Mesendoderm (in vitro differentiated cells): Measurements from ENCODE around the gene ZNF827.

ENCODE experiments used
- DNase-seq: peaks from one replicate; pipeline ENCODE4 v3.0.0; 2013
- H2AK5ac ChIP-seq: 2 replicates; pipeline ENCODE4 v1.6.1; 2013; ENCODE audit warnings: low read length, inconsistent platforms
- H2BK120ac ChIP-seq: 2 replicates; pipeline ENCODE4 v1.6.1; 2013; ENCODE audit warnings: low read depth, mild to moderate bottlenecking, low read length, moderate library complexity, mixed read lengths
- H2BK15ac ChIP-seq: replicated peaks from 2 replicates; pipeline ENCODE4 v1.6.1; 2013; ENCODE audit warnings: low read depth, mild to moderate bottlenecking, moderate library complexity
- H2BK5ac ChIP-seq: 2 replicates; pipeline ENCODE4 v1.6.1; 2013; ENCODE audit warnings: low read length, inconsistent platforms
- H3K18ac ChIP-seq: 2 replicates; pipeline ENCODE4 v1.6.1; 2013; ENCODE audit warnings: mild to moderate bottlenecking, low read length, mixed read lengths
- H3K23ac ChIP-seq: one replicate; pipeline ENCODE4 v1.6.1; 2013; ENCODE audit warnings: low read length
- H3K27ac ChIP-seq: 2 replicates; pipeline ENCODE4 v1.5.1; 2013; ENCODE audit warnings: low read depth, mild to moderate bottlenecking, inconsistent platforms, low read length, moderate library complexity
- H3K27me3 ChIP-seq: 2 replicates; pipeline ENCODE4 v1.6.1; 2013; ENCODE audit warnings: low read length, control low read depth, mild to moderate bottlenecking, inconsistent platforms; ENCODE audit not compliant: insufficient read depth, poor library complexity
- H3K36me3 ChIP-seq: 2 replicates; pipeline ENCODE4 v1.6.1; 2013; ENCODE audit warnings: low read length, inconsistent platforms; ENCODE audit not compliant: control insufficient read depth, insufficient read depth
- H3K4ac ChIP-seq: one replicate; pipeline ENCODE4 v1.6.1; 2013; ENCODE audit warnings: low read depth, mild to moderate bottlenecking, low read length, moderate library complexity
- H3K4me1 ChIP-seq: 2 replicates; pipeline ENCODE4 v1.6.1; 2013; ENCODE audit warnings: low read depth, low read length, inconsistent platforms; ENCODE audit not compliant: control insufficient read depth
- H3K4me2 ChIP-seq: 2 replicates; pipeline ENCODE4 v1.6.1; 2013; ENCODE audit warnings: low read length
- H3K4me3 ChIP-seq: 2 replicates; pipeline ENCODE4 v1.5.1; 2013; ENCODE audit warnings: mild to moderate bottlenecking, low read length
- H3K56ac ChIP-seq: one replicate; pipeline ENCODE4 v1.6.1; 2013; ENCODE audit warnings: low read length
- H3K79me1 ChIP-seq: 2 replicates; pipeline ENCODE4 v1.6.1; 2013; ENCODE audit warnings: low read length, inconsistent platforms
- H3K79me2 ChIP-seq: 2 replicates; pipeline ENCODE4 v1.6.1; 2013; ENCODE audit warnings: mild to moderate bottlenecking, low read length; ENCODE audit not compliant: control insufficient read depth, insufficient read depth
- H3K9ac ChIP-seq: 2 replicates; pipeline ENCODE4 v1.6.1; 2013; ENCODE audit warnings: low read length, inconsistent platforms
- H4K5ac ChIP-seq: one replicate; pipeline ENCODE4 v1.6.1; 2013; ENCODE audit warnings: low read length
- H4K8ac ChIP-seq: one replicate; pipeline ENCODE4 v1.6.1; 2013; ENCODE audit warnings: low read depth, mild to moderate bottlenecking, control low read depth, low read length, moderate library complexity
- WGBS: extraction: QIAGEN DNeasy Blood & Tissue Kit; methylation state at CpG from one replicate; pipeline ENCODE4 v1.1.7; 2013; ENCODE audit warnings: low lambda C conversion rate, missing lambda C conversion rate; ENCODE audit not compliant: insufficient coverage; ENCODE audit errors: extremely low coverage; 5-methylcytosine and 5-hydroxymethylcytosine counted together

ZNF827 gene

DNA sequence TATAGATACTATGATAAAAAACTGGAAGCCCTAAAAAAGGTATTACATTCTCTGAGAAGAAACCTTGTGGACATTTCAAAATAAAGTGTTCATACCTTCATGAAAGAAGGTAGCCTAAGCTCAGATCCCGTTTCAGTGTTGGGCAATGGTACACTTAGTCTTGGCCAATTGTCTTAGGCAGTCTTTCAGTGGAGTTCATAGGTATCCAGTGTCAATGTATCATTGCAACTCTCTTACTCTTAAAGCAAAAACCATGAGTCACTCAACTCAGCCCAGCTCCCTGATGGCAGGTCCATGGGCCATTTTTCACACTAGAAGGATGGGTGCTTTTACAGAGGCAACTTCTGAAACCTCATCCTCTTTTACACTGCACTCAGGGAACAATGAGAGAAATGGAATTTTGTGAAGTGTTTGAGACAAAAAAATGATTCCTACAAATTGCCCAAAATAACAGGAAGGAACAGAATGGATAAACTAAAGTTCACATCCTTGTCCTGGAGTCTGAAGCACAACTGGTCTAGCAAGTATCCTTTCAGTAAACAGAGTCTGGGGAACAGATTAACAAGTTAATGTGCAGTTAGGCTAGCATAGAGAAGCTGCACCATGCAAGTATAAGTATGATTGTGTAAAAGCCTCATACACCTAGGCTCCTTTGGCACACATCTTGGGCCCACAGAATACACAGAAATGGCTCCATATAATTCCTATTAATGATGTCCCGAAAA lies 7.0 kb upstream of the ZNF827 start:
- Histone ChIP-seq H3K4me2 (no peak overlapping the region), H3K27ac (no peak overlapping the region), H3K18ac (no peak overlapping the region), H2BK5ac (no peak overlapping the region), H3K23ac (no peak overlapping the region), H3K27me3 (no peaks in the 10 kb centered on the region), H3K79me2 (no peaks in the 10 kb centered on the region), H3K36me3 (no peaks in the 10 kb centered on the region), H3K4me3 (no peak overlapping the region), H3K56ac (no peak overlapping the region), H2BK15ac (no peak overlapping the region), H3K4ac (no peak overlapping the region), H2BK120ac (no peak overlapping the region), H4K5ac (no peak overlapping the region), H2AK5ac (no peak overlapping the region), H3K4me1 (peaks cover 4% of the 10 kb centered on the region), H3K79me1 (no peaks in the 10 kb centered on the region), H3K9ac (no peak overlapping the region), H4K8ac (no peak overlapping the region)
- WGBS: no CpG with 5 or more reads among the region's 2 CpGs
- no peak for DNase-seq

DNA sequence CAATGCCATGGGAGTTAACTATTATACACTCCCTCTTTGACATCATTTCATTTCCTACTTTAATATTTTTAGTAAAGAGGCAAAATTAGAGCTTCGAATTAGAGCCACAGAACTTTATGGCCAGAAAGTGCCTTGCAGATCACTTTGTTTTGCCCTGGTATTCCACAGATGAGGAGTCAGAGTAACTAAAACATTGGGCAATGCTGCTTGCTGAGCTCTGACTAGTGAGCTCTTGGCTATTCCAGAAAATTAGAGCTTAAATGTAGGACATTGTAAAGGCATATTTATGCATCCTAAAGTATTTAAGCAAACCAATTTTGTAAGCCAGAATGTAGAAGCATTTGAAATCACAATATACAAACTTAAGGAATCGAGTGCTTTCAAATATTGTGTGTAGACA lies 6.3 kb upstream of the ZNF827 start:
- Histone ChIP-seq H3K27ac (no peak overlapping the region), H3K79me2 (no peaks in the 10 kb centered on the region), H3K56ac (no peak overlapping the region), H3K4me1 (peaks cover 4% of the 10 kb centered on the region), H2BK15ac (no peak overlapping the region), H3K36me3 (no peaks in the 10 kb centered on the region), H3K4me3 (no peak overlapping the region), H4K8ac (no peak overlapping the region), H3K79me1 (no peaks in the 10 kb centered on the region), H2AK5ac (no peak overlapping the region), H4K5ac (no peak overlapping the region), H3K4me2 (no peak overlapping the region), H2BK5ac (no peak overlapping the region), H3K23ac (no peak overlapping the region), H3K4ac (no peak overlapping the region), H2BK120ac (no peak overlapping the region), H3K18ac (no peak overlapping the region), H3K9ac (no peak overlapping the region), H3K27me3 (no peaks in the 10 kb centered on the region)
- WGBS: no CpG with 5 or more reads among the region's 2 CpGs
- no peak for DNase-seq

- Histone ChIP-seq H3K36me3 (no peaks in the 10 kb centered on the region), H3K9ac (no peak overlapping the region), H4K5ac (no peak overlapping the region), H3K18ac (no peak overlapping the region), H3K4me2 (no peak overlapping the region), H2BK15ac (no peak overlapping the region), H3K4me3 (no peak overlapping the region), H4K8ac (no peak overlapping the region), H3K79me1 (no peaks in the 10 kb centered on the region), H3K27ac (no peak overlapping the region), H2AK5ac (no peak overlapping the region), H3K4me1 (peaks cover 2% of the 10 kb centered on the region), H3K27me3 (no peaks in the 10 kb centered on the region), H3K4ac (no peak overlapping the region), H2BK120ac (no peak overlapping the region), H3K56ac (no peak overlapping the region), H3K23ac (no peak overlapping the region), H3K79me2 (peaks cover 16% of the 10 kb centered on the region), H2BK5ac (no peak overlapping the region)
- no peak for DNase-seq
These were observed 1.2 kb upstream of the ZNF827 start for GRCh38 chr4:145939856-145940255.

- WGBS: no CpG with 5 or more reads among the region's 2 CpGs
- Histone ChIP-seq H3K56ac (no peak overlapping the region), H2AK5ac (no peak overlapping the region), H3K4ac (no peak overlapping the region), H3K9ac (peak overlapping the region; percentile 31), H3K18ac (no peak overlapping the region), H3K23ac (no peak overlapping the region), H2BK5ac (no peak overlapping the region), H4K8ac (no peak overlapping the region), H3K4me1 (peaks cover 4% of the 10 kb centered on the region), H3K27ac (no peak overlapping the region), H2BK120ac (no peak overlapping the region), H4K5ac (no peak overlapping the region), H3K4me2 (no peak overlapping the region), H3K27me3 (no peaks in the 10 kb centered on the region), H3K79me2 (peaks cover 20% of the 10 kb centered on the region), H3K79me1 (no peaks in the 10 kb centered on the region), H2BK15ac (no peak overlapping the region), H3K36me3 (no peaks in the 10 kb centered on the region), H3K4me3 (no peak overlapping the region)
- DNase-seq: no peak
These were observed 773 bp upstream of the ZNF827 start for GRCh38 chr4:145939441-145939750.

- no peaks in the 10 kb centered on the region for H3K79me1 ChIP-seq
- peak overlapping the region; percentile 100 for H3K23ac ChIP-seq
- H3K27me3 ChIP-seq: no peaks in the 10 kb centered on the region
- peak overlapping the region; percentile 99 for H2BK15ac ChIP-seq
- peaks cover 6% of the 10 kb centered on the region for H3K4me1 ChIP-seq
- peak overlapping the region; percentile 99 for H3K4ac ChIP-seq
- H3K56ac ChIP-seq: peak overlapping the region; percentile 99
- H3K4me2 ChIP-seq: peak overlapping the region; percentile 72
- H4K5ac ChIP-seq: no peak overlapping the region
- H3K9ac ChIP-seq: peak overlapping the region; percentile 98
- peak overlapping the region; percentile 96 for H3K18ac ChIP-seq
- no CpG with 5 or more reads among the region's 18 CpGs for WGBS
- peaks cover 30% of the 10 kb centered on the region for H3K79me2 ChIP-seq
- peak overlapping the region; percentile 100 for H2BK120ac ChIP-seq
- peak overlapping the region; percentile 98 for H3K27ac ChIP-seq
- H4K8ac ChIP-seq: peak overlapping the region; percentile 90
- H2AK5ac ChIP-seq: no peak overlapping the region
- peak; percentile 92 for DNase-seq
- no peaks in the 10 kb centered on the region for H3K36me3 ChIP-seq
- peak overlapping the region; percentile 98 for H3K4me3 ChIP-seq
- peak overlapping the region; percentile 97 for H2BK5ac ChIP-seq
These were observed 532 bp downstream of the ZNF827 start for GRCh38 chr4:145937971-145938611.
